HFFc6 (cell line): Measurements from ENCODE around the gene SRL. TPM values are rescaled to one million over a fixed set of nuclear protein-coding genes. Genes with fewer than 3 reads are reported as not detected.

Experiments
- DNase-seq: peaks from one replicate; pipeline ENCODE4 v3.0.0-alpha.2; 2018
- H3K27ac Mint-ChIP-seq: 2 replicates; pipeline ENCODE4 v1.8.0; 2020; ENCODE audit warnings: mild to moderate bottlenecking, mixed read lengths
- H3K27me3 Mint-ChIP-seq: 2 replicates; pipeline ENCODE4 v1.8.0; 2021; ENCODE audit warnings: mild to moderate bottlenecking, moderate library complexity, mixed read lengths; ENCODE audit not compliant: insufficient read depth
- H3K36me3 Mint-ChIP-seq: 2 replicates; pipeline ENCODE4 v1.8.0; 2021; ENCODE audit warnings: low read depth, mixed read lengths
- H3K4me1 Mint-ChIP-seq: 2 replicates; pipeline ENCODE4 v1.8.0; 2020; ENCODE audit warnings: low read depth, mixed read lengths
- H3K4me3 Mint-ChIP-seq: 2 replicates; pipeline ENCODE4 v1.8.0; 2020; ENCODE audit warnings: mild to moderate bottlenecking, moderate library complexity, mixed read lengths
- H3K9me3 Mint-ChIP-seq: 2 replicates; pipeline ENCODE4 v1.8.0; 2020; ENCODE audit warnings: mild to moderate bottlenecking, mixed read lengths
- CTCF ChIP-seq: fragments of 200-600 bp; sonication (generic); IDR thresholded peaks from 2 replicates; pipeline ENCODE4 v1.5.0; 2021; ENCODE audit warnings: antibody characterized with exemption, mild to moderate bottlenecking
- total RNA-seq, 6 experiments: library from RNA; stranded (reverse); fragmentation: NEBNext Ultra II Directional; extraction: Animal tissue kit (Norgen Biotek cat#: 25700); gene quantifications; 2 replicates in 1 of 6; 3 replicates in 5 of 6; pipeline ENCODE4 v1.2.3, GENCODE V29; 2021

Gene SRL
- total RNA-seq, 6 experiments from 2014 or later: not detected

- no peak for DNase-seq
- H3K36me3 Mint-ChIP-seq: no peaks in the 10 kb centered on the region
- no peak for TF ChIP-seq CTCF
- peaks cover 7% of the 10 kb centered on the region for H3K27me3 Mint-ChIP-seq
- peaks cover 13% of the 10 kb centered on the region for H3K4me1 Mint-ChIP-seq
- H3K27ac Mint-ChIP-seq: no peak overlapping the region
- H3K9me3 Mint-ChIP-seq: no peaks in the 10 kb centered on the region
- H3K4me3 Mint-ChIP-seq: no peak overlapping the region
These were observed 5.5 kb upstream of the SRL start for GRCh38 chr16:4247460-4247784.

GRCh38 chr16:4246777-4247459 is 5.0 kb upstream of the SRL start:
- Mint-ChIP-seq H3K36me3 (no peaks in the 10 kb centered on the region), H3K4me3 (no peak overlapping the region), H3K9me3 (no peaks in the 10 kb centered on the region), H3K27me3 (peaks cover 7% of the 10 kb centered on the region), H3K4me1 (peaks cover 13% of the 10 kb centered on the region), H3K27ac (no peak overlapping the region)
- TF ChIP-seq CTCF: no peak
- no peak for DNase-seq

- DNase-seq: no peak
- Mint-ChIP-seq H3K4me3 (no peak overlapping the region), H3K36me3 (no peaks in the 10 kb centered on the region), H3K27ac (no peak overlapping the region), H3K27me3 (peaks cover 3% of the 10 kb centered on the region), H3K4me1 (peaks cover 13% of the 10 kb centered on the region), H3K9me3 (no peaks in the 10 kb centered on the region)
- TF ChIP-seq CTCF: no peak
These were observed 3.4 kb upstream of the SRL start for GRCh38 chr16:4245077-4245791.

- DNase-seq: no peak
These were observed 2.6 kb upstream of the SRL start for GRCh38 chr16:4244254-4245076.

More at GRCh38 chr16:4244254-4245076, 2.6 kb upstream of the SRL start:
- Mint-ChIP-seq H3K4me1 (peaks cover 8% of the 10 kb centered on the region), H3K4me3 (no peak overlapping the region), H3K27ac (no peak overlapping the region), H3K9me3 (no peaks in the 10 kb centered on the region), H3K27me3 (peaks cover 5% of the 10 kb centered on the region), H3K36me3 (no peaks in the 10 kb centered on the region)
- no peak for TF ChIP-seq CTCF
